ENCODE results near the gene CLDN9.
"Not testable (repeated sequence)": the region's sequence is repeated elsewhere in the genome, so short reads cannot be mapped to it uniquely, and the experiment has no call there.

The CLDN9 gene

GRCh38 chr16:3054965-3055733, 42.4 kb downstream of the CLDN9 start:
- no peak for DNase-seq (ENCODE audit: low read depth in 2 of 2)

GRCh38 chr16:3055734-3056115, 43.0 kb downstream of the CLDN9 start:
- DNase-seq (ENCODE audit: low read depth in 2 of 2): not testable (repeated sequence)

DNA sequence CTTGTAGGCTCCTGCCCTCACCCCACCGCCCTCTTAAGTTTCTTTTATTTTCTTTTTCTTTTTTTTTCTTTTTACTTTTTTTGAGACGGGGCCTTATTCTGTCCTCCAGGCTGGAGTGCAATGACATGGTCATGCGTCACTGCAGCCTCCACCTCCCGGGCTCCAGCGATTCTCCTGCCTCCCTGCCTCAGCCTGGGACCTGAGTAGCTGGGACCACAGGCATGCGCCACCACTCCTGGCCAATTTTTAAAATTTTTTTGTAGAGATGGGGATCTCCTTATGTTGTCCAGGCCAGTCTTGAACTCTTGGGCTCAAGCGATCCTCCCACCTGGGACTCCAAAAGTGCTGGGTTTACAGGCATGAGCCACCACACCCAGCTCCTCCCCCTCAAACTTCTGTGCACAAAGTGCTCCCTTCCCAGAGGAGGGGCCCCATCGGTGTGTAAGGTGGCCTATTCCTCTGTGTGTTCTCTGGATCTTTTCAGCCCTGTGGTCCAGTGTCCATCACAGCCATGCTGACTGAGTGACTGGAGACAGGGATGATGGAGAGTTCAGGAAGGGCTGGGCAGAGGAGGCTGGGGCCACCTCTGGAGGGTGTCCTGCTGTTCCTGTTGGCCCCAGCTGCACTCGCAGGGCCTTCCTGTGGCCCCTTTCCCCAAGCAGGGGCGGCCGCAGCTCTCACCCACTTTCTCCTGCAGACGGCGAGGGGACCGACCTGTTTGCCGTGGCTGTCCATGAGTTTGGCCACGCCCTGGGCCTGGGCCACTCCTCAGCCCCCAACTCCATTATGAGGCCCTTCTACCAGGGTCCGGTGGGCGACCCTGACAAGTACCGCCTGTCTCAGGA, 43.8 kb downstream of the CLDN9 start:
- DNase-seq (ENCODE audit: low read depth in 2 of 2): no peak

- DNase-seq (ENCODE audit: low read depth in 2 of 2): no peak
Measured at GRCh38 chr16:3057181-3058138, 44.7 kb downstream of the CLDN9 start.

DNA sequence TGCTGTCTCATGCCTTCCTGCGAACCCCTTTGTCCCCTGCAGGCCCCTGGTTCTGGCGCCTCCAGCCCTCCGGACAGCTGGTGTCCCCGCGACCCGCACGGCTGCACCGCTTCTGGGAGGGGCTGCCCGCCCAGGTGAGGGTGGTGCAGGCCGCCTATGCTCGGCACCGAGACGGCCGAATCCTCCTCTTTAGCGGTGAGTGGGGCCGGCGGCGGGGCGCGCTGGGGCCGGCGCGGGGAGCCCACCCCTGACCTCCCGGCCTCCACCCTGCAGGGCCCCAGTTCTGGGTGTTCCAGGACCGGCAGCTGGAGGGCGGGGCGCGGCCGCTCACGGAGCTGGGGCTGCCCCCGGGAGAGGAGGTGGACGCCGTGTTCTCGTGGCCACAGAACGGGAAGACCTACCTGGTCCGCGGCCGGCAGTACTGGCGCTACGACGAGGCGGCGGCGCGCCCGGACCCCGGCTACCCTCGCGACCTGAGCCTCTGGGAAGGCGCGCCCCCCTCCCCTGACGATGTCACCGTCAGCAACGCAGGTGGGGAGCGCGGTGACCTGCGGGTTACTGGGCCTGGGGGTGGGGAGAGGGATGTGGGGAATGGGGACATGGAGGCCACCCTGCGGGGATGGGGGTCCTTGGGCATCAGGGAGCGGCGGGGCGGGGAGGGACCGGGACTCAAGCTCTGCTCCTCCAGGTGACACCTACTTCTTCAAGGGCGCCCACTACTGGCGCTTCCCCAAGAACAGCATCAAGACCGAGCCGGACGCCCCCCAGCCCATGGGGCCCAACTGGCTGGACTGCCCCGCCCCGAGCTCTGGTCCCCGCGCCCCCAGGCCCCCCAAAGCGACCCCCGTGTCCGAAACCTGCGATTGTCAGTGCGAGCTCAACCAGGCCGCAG, 45.7 kb downstream of the CLDN9 start:
- DNase-seq (ENCODE audit: low read depth in 2 of 2): peak in 1 of 2 donors; percentile 14

DNA sequence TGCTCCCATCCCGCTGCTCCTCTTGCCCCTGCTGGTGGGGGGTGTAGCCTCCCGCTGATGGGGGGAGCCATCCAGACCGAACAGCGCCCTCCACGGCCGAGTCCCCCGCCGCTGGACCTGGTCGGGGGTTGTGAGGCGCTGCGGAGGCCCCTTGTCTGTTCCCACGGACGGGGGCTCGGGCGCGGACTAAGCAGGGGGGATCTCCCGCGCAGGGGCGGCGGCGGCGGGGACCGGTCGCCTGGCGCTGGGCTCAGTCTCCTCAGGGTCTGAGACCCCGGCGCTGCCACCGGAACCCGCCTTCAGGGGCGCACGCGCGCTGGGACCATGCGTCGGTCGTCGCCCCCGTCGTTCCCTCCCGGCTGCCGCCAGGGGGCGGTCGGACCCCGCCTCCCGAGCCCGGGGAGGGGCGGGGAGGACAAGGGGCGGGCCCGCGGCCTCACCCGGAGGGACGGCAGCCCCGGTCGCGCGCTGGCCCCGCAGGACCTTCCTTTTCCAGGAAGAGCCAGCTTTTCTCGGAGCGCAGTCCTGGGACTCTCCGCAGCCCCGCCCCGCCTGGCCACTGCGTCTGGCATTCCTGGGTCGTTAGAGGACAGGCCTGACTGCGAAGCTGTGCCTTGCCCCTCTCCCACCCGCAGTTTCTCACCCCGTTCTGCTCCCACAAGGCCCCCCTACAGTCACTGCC, 46.5 kb downstream of the CLDN9 start:
- peak; percentile 77 to 83 for DNase-seq (ENCODE audit: low read depth in 2 of 2)

GRCh38 chr16:3059723-3060242, 47.1 kb downstream of the CLDN9 start:
- no peak for DNase-seq (ENCODE audit: low read depth in 2 of 2)

DNA sequence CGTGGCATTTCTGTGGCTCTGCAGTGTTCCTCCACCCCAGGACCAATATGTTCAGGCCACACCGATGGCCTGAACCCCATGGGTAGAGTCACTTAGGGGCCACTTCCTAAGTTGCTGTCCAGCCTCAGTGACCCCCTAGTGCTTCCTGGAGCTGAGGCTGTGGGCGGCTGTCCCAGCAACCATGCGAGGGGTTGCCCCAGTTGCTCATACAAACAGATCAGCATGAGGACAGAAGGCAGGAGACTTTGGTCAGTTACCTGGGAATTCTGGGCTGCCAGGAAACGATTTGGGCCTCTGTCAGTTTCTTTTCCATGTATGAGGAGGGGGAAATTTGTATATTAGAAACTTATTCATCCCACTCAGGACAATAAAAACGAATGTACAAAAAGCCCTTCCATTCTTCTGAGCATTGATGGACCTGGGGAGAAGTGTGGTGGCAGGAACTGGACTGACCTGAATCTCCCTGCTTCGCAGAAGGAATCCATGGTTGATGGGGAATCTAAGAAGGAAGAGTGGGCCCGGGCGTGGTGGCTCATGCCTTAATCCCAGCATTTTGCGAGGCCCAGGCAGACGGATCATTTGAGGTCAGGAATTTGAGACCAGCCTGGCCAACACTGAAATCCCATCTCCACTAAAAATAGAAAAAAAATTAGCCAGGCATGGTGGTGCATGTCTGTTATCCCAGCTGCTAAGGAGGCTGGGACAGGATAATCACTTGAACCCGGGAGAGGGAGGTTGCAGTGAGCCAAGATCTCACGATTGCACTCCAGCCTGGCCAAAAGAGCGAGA, 47.8 kb downstream of the CLDN9 start:
- DNase-seq (ENCODE audit: low read depth in 2 of 2): no peak

GRCh38 chr16:3062553-3062952, 49.8 kb downstream of the CLDN9 start:
- no peak for DNase-seq (ENCODE audit: low read depth in 2 of 2)

DNA sequence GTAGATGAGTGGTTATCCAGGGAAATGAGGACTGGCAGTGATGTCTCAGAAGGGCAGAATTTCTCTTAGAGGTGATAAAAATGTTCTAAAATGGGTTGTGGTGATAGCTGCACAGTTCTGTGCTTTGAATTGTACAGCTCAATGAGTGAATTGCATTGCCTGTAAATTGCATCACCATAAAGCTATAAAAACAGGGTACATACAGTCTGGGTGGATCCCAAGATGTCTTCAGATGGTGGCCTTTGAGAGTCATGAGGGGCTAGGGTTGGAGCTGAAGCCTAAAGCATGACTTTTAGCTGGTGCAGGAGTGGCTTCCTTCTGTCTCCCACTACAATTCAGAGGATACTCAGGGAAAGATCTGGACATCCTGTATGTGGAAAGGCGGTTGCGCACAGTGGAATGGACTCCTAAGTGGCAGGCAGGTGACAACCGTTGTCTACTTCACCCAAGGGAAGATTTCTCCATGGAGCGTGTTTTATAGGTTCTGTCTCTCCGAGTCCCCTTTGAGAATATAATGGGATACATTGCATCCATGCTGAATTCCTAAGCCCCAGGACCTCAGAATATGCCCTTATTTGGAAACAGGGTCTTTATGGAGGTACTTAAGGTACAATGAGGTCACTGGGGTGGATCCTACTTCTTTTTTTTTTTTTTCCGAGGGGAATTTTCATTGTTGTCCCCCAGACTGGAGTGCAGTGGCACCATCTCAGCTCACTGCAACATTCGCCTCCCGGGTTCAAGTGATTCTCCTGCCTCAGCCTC, 51.1 kb downstream of the CLDN9 start:
- DNase-seq (ENCODE audit: low read depth in 2 of 2): no peak
